ENCODE data around the gene MTLN. TPM values are rescaled to one million over a fixed set of nuclear protein-coding genes. Genes with fewer than 3 reads are reported as not detected.

MTLN gene
- total and polyA plus RNA-seq, 10 of the 15 experiments (the other 5 are each of a cell fraction or from before 2014, with no cell fraction given): 6.6 to 140 (median 60.4) TPM

DNA sequence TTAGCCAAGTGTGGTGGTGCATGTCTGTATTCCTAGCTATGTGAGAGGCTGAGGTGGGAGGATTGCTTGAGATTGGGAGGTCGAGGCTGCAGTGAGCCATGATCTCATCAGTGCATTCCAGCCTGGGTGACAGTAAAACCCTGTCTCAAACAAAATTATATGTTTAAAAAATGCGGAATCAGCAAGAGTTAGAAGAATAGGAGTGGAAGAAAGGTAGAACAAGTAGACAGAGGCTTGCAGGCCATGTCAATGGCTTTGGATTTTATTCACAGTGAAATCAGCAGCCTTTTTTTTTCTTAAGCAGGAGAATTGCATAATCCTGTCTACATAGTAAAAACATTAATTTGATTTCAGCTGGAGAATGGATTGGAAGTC, 7.8 kb upstream of the MTLN start:
- no peaks in the 10 kb centered on the region for H3K4me1 ChIP-seq (ENCODE audit: control insufficient read depth, insufficient read depth, low read length)
- BruUV-seq (replicated peaks): no TSS peak
- in situ Hi-C loops (cut with MboI): no loop called here
- no peak for TF ChIP-seq USF2 (IDR thresholded peaks at IDR 0.05; ENCODE audit: borderline replicate concordance, low read depth, low read length)
- TF ChIP-seq BACH1 (IDR thresholded peaks at IDR 0.05; ENCODE audit: borderline replicate concordance): no peak
- TF ChIP-seq, protein P1, sequence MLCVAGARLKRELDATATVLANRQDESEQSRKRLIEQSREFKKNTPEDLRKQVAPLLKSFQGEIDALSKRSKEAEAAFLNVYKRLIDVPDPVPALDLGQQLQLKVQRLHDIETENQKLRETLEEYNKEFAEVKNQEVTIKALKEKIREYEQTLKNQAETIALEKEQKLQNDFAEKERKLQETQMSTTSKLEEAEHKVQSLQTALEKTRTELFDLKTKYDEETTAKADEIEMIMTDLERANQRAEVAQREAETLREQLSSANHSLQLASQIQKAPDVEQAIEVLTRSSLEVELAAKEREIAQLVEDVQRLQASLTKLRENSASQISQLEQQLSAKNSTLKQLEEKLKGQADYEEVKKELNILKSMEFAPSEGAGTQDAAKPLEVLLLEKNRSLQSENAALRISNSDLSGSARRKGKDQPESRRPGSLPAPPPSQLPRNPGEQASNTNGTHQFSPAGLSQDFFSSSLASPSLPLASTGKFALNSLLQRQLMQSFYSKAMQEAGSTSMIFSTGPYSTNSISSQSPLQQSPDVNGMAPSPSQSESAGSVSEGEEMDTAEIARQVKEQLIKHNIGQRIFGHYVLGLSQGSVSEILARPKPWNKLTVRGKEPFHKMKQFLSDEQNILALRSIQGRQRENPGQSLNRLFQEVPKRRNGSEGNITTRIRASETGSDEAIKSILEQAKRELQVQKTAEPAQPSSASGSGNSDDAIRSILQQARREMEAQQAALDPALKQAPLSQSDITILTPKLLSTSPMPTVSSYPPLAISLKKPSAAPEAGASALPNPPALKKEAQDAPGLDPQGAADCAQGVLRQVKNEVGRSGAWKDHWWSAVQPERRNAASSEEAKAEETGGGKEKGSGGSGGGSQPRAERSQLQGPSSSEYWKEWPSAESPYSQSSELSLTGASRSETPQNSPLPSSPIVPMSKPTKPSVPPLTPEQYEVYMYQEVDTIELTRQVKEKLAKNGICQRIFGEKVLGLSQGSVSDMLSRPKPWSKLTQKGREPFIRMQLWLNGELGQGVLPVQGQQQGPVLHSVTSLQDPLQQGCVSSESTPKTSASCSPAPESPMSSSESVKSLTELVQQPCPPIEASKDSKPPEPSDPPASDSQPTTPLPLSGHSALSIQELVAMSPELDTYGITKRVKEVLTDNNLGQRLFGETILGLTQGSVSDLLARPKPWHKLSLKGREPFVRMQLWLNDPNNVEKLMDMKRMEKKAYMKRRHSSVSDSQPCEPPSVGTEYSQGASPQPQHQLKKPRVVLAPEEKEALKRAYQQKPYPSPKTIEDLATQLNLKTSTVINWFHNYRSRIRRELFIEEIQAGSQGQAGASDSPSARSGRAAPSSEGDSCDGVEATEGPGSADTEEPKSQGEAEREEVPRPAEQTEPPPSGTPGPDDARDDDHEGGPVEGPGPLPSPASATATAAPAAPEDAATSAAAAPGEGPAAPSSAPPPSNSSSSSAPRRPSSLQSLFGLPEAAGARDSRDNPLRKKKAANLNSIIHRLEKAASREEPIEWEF (IDR thresholded peaks at IDR 0.05; ENCODE audit: insufficient replicate concordance, low read depth, low read length): no peak
- no peak for TF ChIP-seq EGR1 (IDR thresholded peaks at IDR 0.05; ENCODE audit: borderline replicate concordance in 1 of 2, low read depth in 2 of 2, low read length in 2 of 2)
- TF ChIP-seq ZBTB40 (IDR thresholded peaks at IDR 0.05; ENCODE audit: borderline replicate concordance): no peak
- no peak for TF ChIP-seq MYC (IDR thresholded peaks at IDR 0.05; ENCODE audit: insufficient read depth, insufficient read length, insufficient replicate concordance, low read length, severe bottlenecking)
- no peak for TF ChIP-seq YY1 (IDR thresholded peaks at IDR 0.05; ENCODE audit: low read depth, low read length)
- no peak for TF ChIP-seq ETV6 (conservative IDR thresholded peaks at IDR 0.05 in 1 of 2, IDR thresholded peaks at IDR 0.05 in 1 of 2; ENCODE audit: borderline replicate concordance in 1 of 2, low read depth in 1 of 2)
- TF ChIP-seq ZNF207 (IDR thresholded peaks at IDR 0.05; ENCODE audit: borderline replicate concordance): no peak
- TF ChIP-seq POLR2A (IDR thresholded peaks at IDR 0.05; ENCODE audit: low read depth, low read length): no peak
- no peak for TF ChIP-seq BMI1 (IDR thresholded peaks at IDR 0.05; ENCODE audit: borderline replicate concordance)
- TF ChIP-seq NR2C1 (IDR thresholded peaks at IDR 0.05): no peak
- no peak for TF ChIP-seq RUNX3 (IDR thresholded peaks at IDR 0.05; ENCODE audit: low read length)

More for the DNA sequence above, 7.8 kb upstream of the MTLN start:
- H3K9me3 ChIP-seq (replicated peaks; ENCODE audit: control insufficient read depth, insufficient read depth, low read length): no peaks in the 10 kb centered on the region
- no peak for DNase-seq (ENCODE audit: low read depth, low spot score)
- no peak for FAIRE-seq
- intact Hi-C loops (cut with micrococcal nuclease; ENCODE audit: unreplicated experiment): no loop called here
- H3K79me2 ChIP-seq (ENCODE audit: control insufficient read depth, insufficient read depth, low read length): no peaks in the 10 kb centered on the region
- H3K27ac ChIP-seq (ENCODE audit: control insufficient read depth, insufficient read depth): no peak overlapping the region
- no peaks in the 10 kb centered on the region; a peak in 2 of 4 replicates for H3K27me3 ChIP-seq (replicated peaks in 1 of 2; ENCODE audit: control insufficient read depth in 2 of 2, insufficient read depth in 2 of 2, low read length in 1 of 2)
- H4K20me1 ChIP-seq (ENCODE audit: control insufficient read depth, insufficient read depth): no peaks in the 10 kb centered on the region
- CTCF ChIA-PET: no interaction called here
- RAD21 ChIA-PET (ENCODE audit: unreplicated experiment): no interaction called here
- H3K9ac ChIP-seq (ENCODE audit: control insufficient read depth, insufficient read depth, low read length): no peak overlapping the region
- WGBS (ENCODE audit: insufficient coverage, insufficient replicate concordance, low lambda C conversion rate, missing lambda C conversion rate): 0% methylated on average over 2 of the region's 2 CpGs
- POLR2A ChIA-PET: no interaction called here
- SMC1A ChIA-PET (ENCODE audit: uncharacterized antibody, unreplicated experiment): no interaction called here
- no peak overlapping the region for H3K4me2 ChIP-seq (ENCODE audit: control insufficient read depth, insufficient read depth)
- H3K4me3 ChIP-seq: no peak overlapping the region
- no peak for ATAC-seq
- no peaks in the 10 kb centered on the region for H3K36me3 ChIP-seq (ENCODE audit: control insufficient read depth in 2 of 2, insufficient read depth in 2 of 2, low read length in 1 of 2)
- no peak overlapping the region for H2AFZ ChIP-seq (ENCODE audit: control insufficient read depth, low read depth, low read length)

Measured in GM12878 (cell line).